Spleen (tissue), 11 donors: Measurements from ENCODE around the gene JARID2. TPM values are rescaled to one million over a fixed set of nuclear protein-coding genes. Genes with fewer than 3 reads are reported as not detected.
A peak's percentile ranks its signal among the peaks of the same experiment; 100 is the strongest.

Source experiments
- DNase-seq: peaks from one replicate; pipeline ENCODE4 v3.0.0-alpha.2; 2020
- H3K27ac ChIP-seq, 8 donors: fragments of 200-600 bp; sonication (generic) in 7 of 8; 1 replicate in 4 of 8; 2 replicates in 4 of 8; pipeline versions ENCODE4 v1.5.0 to v1.8.0; 2016 to 2021; ENCODE audit warnings: inconsistent platforms in 4 of 8, mild to moderate bottlenecking in 4 of 8, moderate library complexity in 1 of 8
- H3K27me3 ChIP-seq, 7 donors: fragments of 200-600 bp; sonication (generic) in 6 of 7; replicated peaks in 1 of 7; 1 replicate in 4 of 7; 2 replicates in 3 of 7; pipeline versions ENCODE4 v1.5.0 to v1.8.0; 2016 to 2021; ENCODE audit warnings: inconsistent platforms in 3 of 7, mild to moderate bottlenecking in 1 of 7
- H3K36me3 ChIP-seq, 6 donors: fragments of 200-600 bp; sonication (generic) in 5 of 6; 1 replicate in 4 of 6; 2 replicates in 2 of 6; pipeline versions ENCODE4 v1.5.0 to v1.8.0; 2016 to 2021; ENCODE audit warnings: inconsistent platforms in 2 of 6
- H3K4me1 ChIP-seq, 6 donors: fragments of 200-600 bp; sonication (generic) in 5 of 6; 1 replicate in 3 of 6; 2 replicates in 3 of 6; pipeline versions ENCODE4 v1.5.0 to v1.8.0; 2016 to 2021; ENCODE audit warnings: inconsistent platforms in 3 of 6
- H3K4me3 ChIP-seq, 8 donors: fragments of 200-600 bp; sonication (generic) in 7 of 8; 1 replicate in 4 of 8; 2 replicates in 4 of 8; pipeline versions ENCODE4 v1.5.0 to v1.8.0; 2016 to 2021; ENCODE audit warnings: inconsistent platforms in 4 of 8, mild to moderate bottlenecking in 4 of 8, moderate library complexity in 2 of 8
- H3K9me3 ChIP-seq, 8 donors: fragments of 200-600 bp; sonication (generic) in 7 of 8; 1 replicate in 4 of 8; 2 replicates in 4 of 8; pipeline versions ENCODE4 v1.5.0 to v1.8.0; 2016 to 2021; ENCODE audit warnings: inconsistent platforms in 4 of 8
- POLR2A ChIP-seq, 3 donors: fragments of 450-650 bp; IDR thresholded peaks; one replicate each; pipeline ENCODE4 v1.5.1; 2017; ENCODE audit warnings: antibody characterized with exemption in 3 of 3, mild to moderate bottlenecking in 1 of 3
- POLR2AphosphoS5 ChIP-seq, 3 donors: sonication (generic); formaldehyde crosslinking; IDR thresholded peaks; one replicate each; pipeline ENCODE4 v1.5.1; 2017; ENCODE audit warnings: antibody characterized with exemption in 3 of 3
- WGBS, 5 donors: extraction: QIAGEN DNeasy Blood & Tissue Kit in 3 of 5; methylation state at CpG; one replicate each; pipeline versions ENCODE4 v1.1.5 to v1.1.7; 2013 to 2018; 5-methylcytosine and 5-hydroxymethylcytosine counted together
- intact Hi-C: fragments of 100-400 bp; cut with DNase I; formaldehyde crosslinking; loops from one replicate; pipeline ENCODE4 v1.15.0; 2023; ENCODE audit warnings: low total_unique reads
- polyA plus RNA-seq, 3 donors: library from polyadenylated mRNA; stranded (reverse); fragments of 200-250 nt; gene quantifications; one replicate each; pipeline ENCODE4 v1.2.1, GENCODE V29; 2013
- small RNA-seq, 4 donors: library from RNA; depleted of rRNA; stranded (forward); fragments of <200 nt; gene quantifications; one replicate each; pipeline ENCODE3, GENCODE V24; 2016
- total RNA-seq, 7 donors: library from RNA; depleted of rRNA in 3 of 7; stranded (reverse); fragments of >200 nt in 3 of 7; fragmentation: NEBNext Ultra II Directional in 4 of 7; extraction: Animal tissue kit (Norgen Biotek cat#: 25700) in 4 of 7; gene quantifications; one replicate each; pipeline versions ENCODE4 v1.1.0 to v1.2.1, GENCODE V29; 2016 to 2021
- TF ChIP-seq, protein P1 (sequence below), 11 experiments: fragments of 200-600 bp in 7 of 11; fragments of 450-650 bp in 4 of 11; sonication (generic) in 4 of 11; IDR thresholded peaks in 8 of 11; conservative IDR thresholded peaks in 3 of 11; 1 replicate in 7 of 11; 2 replicates in 4 of 11; pipeline versions ENCODE4 v1.4.0 to v1.8.0; 2016 to 2021; ENCODE audit warnings: antibody characterized with exemption in 11 of 11, inconsistent platforms in 4 of 11, mild to moderate bottlenecking in 1 of 11
- donor health status: healthy with polysubstance abuse.
- donor health status: DM: no; HTN: no; CAD: no; lungs with moderate emphysema.
- donor health status: DM: no; HTN: no; CAD: no.
- donor health status: Bipolar disorder and iron deficiency.
- donor health status: healthy.
- donor health status: DM: no; HTN: no; CAD: no.
- donor health status: DM: yes; HTN: yes; CAD: no.

JARID2 gene
- total and polyA plus RNA-seq, 10 donors = 4.4 to 27.1 (median 20.6) TPM

GRCh38 chr6:15569035-15569995 lies 323.4 kb downstream of the JARID2 start:
- intact Hi-C loops = no loop called here
- no peaks in the 10 kb centered on the region for H3K9me3 ChIP-seq
- H3K27me3 ChIP-seq = no peaks in the 10 kb centered on the region
- no peak overlapping the region for H3K4me3 ChIP-seq
- H3K4me1 ChIP-seq = peaks cover 0 to 20% (median 5%) of the 10 kb centered on the region in 6 donors
- DNase-seq = no peak
- TF ChIP-seq POLR2AphosphoS5 (IDR thresholded peaks at IDR 0.05) (no peak), POLR2A (IDR thresholded peaks at IDR 0.05) (no peak)
- TF ChIP-seq, protein P1, sequence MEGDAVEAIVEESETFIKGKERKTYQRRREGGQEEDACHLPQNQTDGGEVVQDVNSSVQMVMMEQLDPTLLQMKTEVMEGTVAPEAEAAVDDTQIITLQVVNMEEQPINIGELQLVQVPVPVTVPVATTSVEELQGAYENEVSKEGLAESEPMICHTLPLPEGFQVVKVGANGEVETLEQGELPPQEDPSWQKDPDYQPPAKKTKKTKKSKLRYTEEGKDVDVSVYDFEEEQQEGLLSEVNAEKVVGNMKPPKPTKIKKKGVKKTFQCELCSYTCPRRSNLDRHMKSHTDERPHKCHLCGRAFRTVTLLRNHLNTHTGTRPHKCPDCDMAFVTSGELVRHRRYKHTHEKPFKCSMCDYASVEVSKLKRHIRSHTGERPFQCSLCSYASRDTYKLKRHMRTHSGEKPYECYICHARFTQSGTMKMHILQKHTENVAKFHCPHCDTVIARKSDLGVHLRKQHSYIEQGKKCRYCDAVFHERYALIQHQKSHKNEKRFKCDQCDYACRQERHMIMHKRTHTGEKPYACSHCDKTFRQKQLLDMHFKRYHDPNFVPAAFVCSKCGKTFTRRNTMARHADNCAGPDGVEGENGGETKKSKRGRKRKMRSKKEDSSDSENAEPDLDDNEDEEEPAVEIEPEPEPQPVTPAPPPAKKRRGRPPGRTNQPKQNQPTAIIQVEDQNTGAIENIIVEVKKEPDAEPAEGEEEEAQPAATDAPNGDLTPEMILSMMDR (IDR thresholded peaks at IDR 0.05 in 8 of 11, conservative IDR thresholded peaks at IDR 0.05 in 3 of 11) = no peak
- H3K27ac ChIP-seq = peak overlapping the region in 2 of 8 donors; percentile 6 to 11
- 74 to 79% (median 75%) methylated on average over 17 of the region's 17 CpGs for WGBS, 5 donors
- H3K36me3 ChIP-seq = peaks cover 0 to 18% (median 0%) of the 10 kb centered on the region in 6 donors

- H3K4me3 ChIP-seq = no peak overlapping the region
- no peak for DNase-seq
- no peak overlapping the region for H3K27ac ChIP-seq
- intact Hi-C loops = no loop called here
- 91 to 95% (median 93%) methylated on average over 2 of the region's 2 CpGs for WGBS, 5 donors
- peaks cover 0 to 27% (median 8%) of the 10 kb centered on the region in 6 donors for H3K4me1 ChIP-seq
- no peak for TF ChIP-seq POLR2A (IDR thresholded peaks at IDR 0.05)
- TF ChIP-seq, protein P1 (IDR thresholded peaks at IDR 0.05 in 8 of 11, conservative IDR thresholded peaks at IDR 0.05 in 3 of 11) = no peak
- TF ChIP-seq POLR2AphosphoS5 (IDR thresholded peaks at IDR 0.05) = no peak
- H3K27me3 ChIP-seq = no peaks in the 10 kb centered on the region
- H3K9me3 ChIP-seq = no peaks in the 10 kb centered on the region
- peaks cover 0 to 18% (median 0%) of the 10 kb centered on the region in 6 donors for H3K36me3 ChIP-seq
Observed at GRCh38 chr6:15570171-15570570, 324.3 kb downstream of the JARID2 start.

Small RNAs within 50 kb of the gene (small RNA-seq; reads per million reads assigned to genes)
- 0 reads per million in 4 donors for gene RF00001
- gene RNU6-522P = 0 to 0.15 (median 0) reads per million in 4 donors
- gene RNU6-645P = 0 reads per million in 4 donors
